HL-60 (cell line): ENCODE measurements around the gene SCUBE2.

Experiments used
- GABPA ChIP-seq: IDR thresholded peaks from 2 replicates; pipeline ENCODE4 v1.6.1; 2012; ENCODE audit warnings: low read depth
- POLR2AphosphoS5 ChIP-seq: IDR thresholded peaks from 2 replicates; pipeline ENCODE4 v1.6.1; 2012; ENCODE audit warnings: low read depth
- TF ChIP-seq, protein P1 (sequence below): IDR thresholded peaks from one replicate; pipeline ENCODE4 v1.5.1; 2011; ENCODE audit warnings: low read length, control low read depth, inconsistent platforms; ENCODE audit not compliant: insufficient read depth

- TF ChIP-seq, protein P1, sequence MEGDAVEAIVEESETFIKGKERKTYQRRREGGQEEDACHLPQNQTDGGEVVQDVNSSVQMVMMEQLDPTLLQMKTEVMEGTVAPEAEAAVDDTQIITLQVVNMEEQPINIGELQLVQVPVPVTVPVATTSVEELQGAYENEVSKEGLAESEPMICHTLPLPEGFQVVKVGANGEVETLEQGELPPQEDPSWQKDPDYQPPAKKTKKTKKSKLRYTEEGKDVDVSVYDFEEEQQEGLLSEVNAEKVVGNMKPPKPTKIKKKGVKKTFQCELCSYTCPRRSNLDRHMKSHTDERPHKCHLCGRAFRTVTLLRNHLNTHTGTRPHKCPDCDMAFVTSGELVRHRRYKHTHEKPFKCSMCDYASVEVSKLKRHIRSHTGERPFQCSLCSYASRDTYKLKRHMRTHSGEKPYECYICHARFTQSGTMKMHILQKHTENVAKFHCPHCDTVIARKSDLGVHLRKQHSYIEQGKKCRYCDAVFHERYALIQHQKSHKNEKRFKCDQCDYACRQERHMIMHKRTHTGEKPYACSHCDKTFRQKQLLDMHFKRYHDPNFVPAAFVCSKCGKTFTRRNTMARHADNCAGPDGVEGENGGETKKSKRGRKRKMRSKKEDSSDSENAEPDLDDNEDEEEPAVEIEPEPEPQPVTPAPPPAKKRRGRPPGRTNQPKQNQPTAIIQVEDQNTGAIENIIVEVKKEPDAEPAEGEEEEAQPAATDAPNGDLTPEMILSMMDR, result no peak
- TF ChIP-seq GABPA (no peak), POLR2AphosphoS5 (no peak)
These were observed 71.5 kb downstream of the SCUBE2 start for GRCh38 chr11:9019861-9020260.
